ENCODE data around the gene SLC4A2.
A peak's percentile ranks its signal among the peaks of the same experiment; 100 is the strongest.

Gene SLC4A2

GRCh38 chr7:151062111-151062398 is 2.7 kb downstream of the SLC4A2 start:
- Histone ChIP-seq H3K9ac (ENCODE audit: low read depth in 1 of 2, low read length in 2 of 2) (no peak overlapping the region), H3K9me3 (ENCODE audit: control insufficient read depth in 1 of 2, low read length in 2 of 2) (no peaks in the 10 kb centered on the region), H3K27ac (ENCODE audit: low read depth, low read length) (no peak overlapping the region), H3K27me3 (ENCODE audit: control insufficient read depth in 1 of 2, insufficient read depth in 2 of 2, low read length in 2 of 2) (no peaks in the 10 kb centered on the region), H3K36me3 (ENCODE audit: control insufficient read depth in 1 of 2, insufficient read depth in 2 of 2, low read length in 2 of 2) (peaks cover 9 to 25% of the 10 kb centered on the region in 2 donors), H3K4me3 (ENCODE audit: low read depth in 1 of 2, low read length in 2 of 2) (no peak overlapping the region), H3K4me1 (ENCODE audit: control insufficient read depth in 1 of 2, insufficient read depth in 2 of 2, low read length in 2 of 2) (peaks cover 35 to 36% of the 10 kb centered on the region in 2 donors)

- Histone ChIP-seq H3K9ac (ENCODE audit: low read depth in 1 of 2, low read length in 2 of 2) (peak overlapping the region; percentile 30 to 59), H3K36me3 (ENCODE audit: control insufficient read depth in 1 of 2, insufficient read depth in 2 of 2, low read length in 2 of 2) (peaks cover 13 to 30% of the 10 kb centered on the region in 2 donors), H3K4me3 (ENCODE audit: low read depth in 1 of 2, low read length in 2 of 2) (peak overlapping the region; percentile 66 to 77), H3K9me3 (ENCODE audit: control insufficient read depth in 1 of 2, low read length in 2 of 2) (no peaks in the 10 kb centered on the region), H3K27me3 (ENCODE audit: control insufficient read depth in 1 of 2, insufficient read depth in 2 of 2, low read length in 2 of 2) (no peaks in the 10 kb centered on the region), H3K4me1 (ENCODE audit: control insufficient read depth in 1 of 2, insufficient read depth in 2 of 2, low read length in 2 of 2) (peaks cover 31% of the 10 kb centered on the region in 2 donors), H3K27ac (ENCODE audit: low read depth, low read length) (peak overlapping the region; percentile 44)
Measured at GRCh38 chr7:151062399-151063211, 3.2 kb downstream of the SLC4A2 start.

- Histone ChIP-seq H3K4me3 (ENCODE audit: low read depth in 1 of 2, low read length in 2 of 2) (peak overlapping the region in 1 of 2 donors; percentile 61), H3K36me3 (ENCODE audit: control insufficient read depth in 1 of 2, insufficient read depth in 2 of 2, low read length in 2 of 2) (peaks cover 19 to 36% of the 10 kb centered on the region in 2 donors), H3K27me3 (ENCODE audit: control insufficient read depth in 1 of 2, insufficient read depth in 2 of 2, low read length in 2 of 2) (no peaks in the 10 kb centered on the region), H3K4me1 (ENCODE audit: control insufficient read depth in 1 of 2, insufficient read depth in 2 of 2, low read length in 2 of 2) (peaks cover 30 to 31% of the 10 kb centered on the region in 2 donors), H3K27ac (ENCODE audit: low read depth, low read length) (no peak overlapping the region), H3K9ac (ENCODE audit: low read depth in 1 of 2, low read length in 2 of 2) (peak overlapping the region in 1 of 2 donors; percentile 48), H3K9me3 (ENCODE audit: control insufficient read depth in 1 of 2, low read length in 2 of 2) (no peaks in the 10 kb centered on the region)
Measured at GRCh38 chr7:151063212-151063561, 3.8 kb downstream of the SLC4A2 start.

- Histone ChIP-seq H3K4me1 (ENCODE audit: control insufficient read depth in 1 of 2, insufficient read depth in 2 of 2, low read length in 2 of 2) (peaks cover 20 to 21% of the 10 kb centered on the region in 2 donors), H3K27me3 (ENCODE audit: control insufficient read depth in 1 of 2, insufficient read depth in 2 of 2, low read length in 2 of 2) (no peaks in the 10 kb centered on the region), H3K27ac (ENCODE audit: low read depth, low read length) (no peak overlapping the region), H3K9ac (ENCODE audit: low read depth in 1 of 2, low read length in 2 of 2) (no peak overlapping the region), H3K36me3 (ENCODE audit: control insufficient read depth in 1 of 2, insufficient read depth in 2 of 2, low read length in 2 of 2) (peaks cover 24 to 44% of the 10 kb centered on the region in 2 donors), H3K9me3 (ENCODE audit: control insufficient read depth in 1 of 2, low read length in 2 of 2) (no peaks in the 10 kb centered on the region), H3K4me3 (ENCODE audit: low read depth in 1 of 2, low read length in 2 of 2) (no peak overlapping the region)
Measured at GRCh38 chr7:151064454-151064853, 5.1 kb downstream of the SLC4A2 start.

- H3K9ac ChIP-seq (ENCODE audit: low read depth in 1 of 2, low read length in 2 of 2), result no peak overlapping the region
- H3K9me3 ChIP-seq (ENCODE audit: control insufficient read depth in 1 of 2, low read length in 2 of 2), result no peaks in the 10 kb centered on the region
- peaks cover 19 to 21% of the 10 kb centered on the region in 2 donors for H3K4me1 ChIP-seq (ENCODE audit: control insufficient read depth in 1 of 2, insufficient read depth in 2 of 2, low read length in 2 of 2)
- no peak overlapping the region for H3K4me3 ChIP-seq (ENCODE audit: low read depth in 1 of 2, low read length in 2 of 2)
- H3K27me3 ChIP-seq (ENCODE audit: control insufficient read depth in 1 of 2, insufficient read depth in 2 of 2, low read length in 2 of 2), result no peaks in the 10 kb centered on the region
- no peak overlapping the region for H3K27ac ChIP-seq (ENCODE audit: low read depth, low read length)
- peaks cover 28 to 49% of the 10 kb centered on the region in 2 donors for H3K36me3 ChIP-seq (ENCODE audit: control insufficient read depth in 1 of 2, insufficient read depth in 2 of 2, low read length in 2 of 2)
Measured at GRCh38 chr7:151064993-151065392, 5.6 kb downstream of the SLC4A2 start.

- Histone ChIP-seq H3K9ac (ENCODE audit: low read depth in 1 of 2, low read length in 2 of 2) (no peak overlapping the region), H3K27me3 (ENCODE audit: control insufficient read depth in 1 of 2, insufficient read depth in 2 of 2, low read length in 2 of 2) (no peaks in the 10 kb centered on the region), H3K9me3 (ENCODE audit: control insufficient read depth in 1 of 2, low read length in 2 of 2) (no peaks in the 10 kb centered on the region), H3K4me1 (ENCODE audit: control insufficient read depth in 1 of 2, insufficient read depth in 2 of 2, low read length in 2 of 2) (peaks cover 13 to 17% of the 10 kb centered on the region in 2 donors), H3K4me3 (ENCODE audit: low read depth in 1 of 2, low read length in 2 of 2) (no peak overlapping the region), H3K27ac (ENCODE audit: low read depth, low read length) (no peak overlapping the region), H3K36me3 (ENCODE audit: control insufficient read depth in 1 of 2, insufficient read depth in 2 of 2, low read length in 2 of 2) (peaks cover 32 to 54% of the 10 kb centered on the region in 2 donors)
Measured at GRCh38 chr7:151065516-151065915, 6.1 kb downstream of the SLC4A2 start.

- Histone ChIP-seq H3K27me3 (ENCODE audit: control insufficient read depth in 1 of 2, insufficient read depth in 2 of 2, low read length in 2 of 2) (no peaks in the 10 kb centered on the region), H3K9ac (ENCODE audit: low read depth in 1 of 2, low read length in 2 of 2) (no peak overlapping the region), H3K4me3 (ENCODE audit: low read depth in 1 of 2, low read length in 2 of 2) (no peak overlapping the region), H3K36me3 (ENCODE audit: control insufficient read depth in 1 of 2, insufficient read depth in 2 of 2, low read length in 2 of 2) (peaks cover 34 to 63% of the 10 kb centered on the region in 2 donors), H3K4me1 (ENCODE audit: control insufficient read depth in 1 of 2, insufficient read depth in 2 of 2, low read length in 2 of 2) (peaks cover 4 to 8% of the 10 kb centered on the region in 2 donors), H3K9me3 (ENCODE audit: control insufficient read depth in 1 of 2, low read length in 2 of 2) (no peaks in the 10 kb centered on the region), H3K27ac (ENCODE audit: low read depth, low read length) (no peak overlapping the region)
Measured at GRCh38 chr7:151066273-151066974, 7.0 kb downstream of the SLC4A2 start.

- Histone ChIP-seq H3K9me3 (ENCODE audit: control insufficient read depth in 1 of 2, low read length in 2 of 2) (no peaks in the 10 kb centered on the region), H3K36me3 (ENCODE audit: control insufficient read depth in 1 of 2, insufficient read depth in 2 of 2, low read length in 2 of 2) (peaks cover 34 to 76% of the 10 kb centered on the region in 2 donors), H3K4me3 (ENCODE audit: low read depth in 1 of 2, low read length in 2 of 2) (no peak overlapping the region), H3K27me3 (ENCODE audit: control insufficient read depth in 1 of 2, insufficient read depth in 2 of 2, low read length in 2 of 2) (no peaks in the 10 kb centered on the region), H3K27ac (ENCODE audit: low read depth, low read length) (no peak overlapping the region), H3K4me1 (ENCODE audit: control insufficient read depth in 1 of 2, insufficient read depth in 2 of 2, low read length in 2 of 2) (no peaks in the 10 kb centered on the region), H3K9ac (ENCODE audit: low read depth in 1 of 2, low read length in 2 of 2) (no peak overlapping the region)
Measured at GRCh38 chr7:151068069-151068773, 8.8 kb downstream of the SLC4A2 start.

GRCh38 chr7:151069841-151070573 is 10.6 kb downstream of the SLC4A2 start:
- H3K9me3 ChIP-seq (ENCODE audit: control insufficient read depth in 1 of 2, low read length in 2 of 2), result no peaks in the 10 kb centered on the region
- no peaks in the 10 kb centered on the region for H3K27me3 ChIP-seq (ENCODE audit: control insufficient read depth in 1 of 2, insufficient read depth in 2 of 2, low read length in 2 of 2)
- H3K4me1 ChIP-seq (ENCODE audit: control insufficient read depth in 1 of 2, insufficient read depth in 2 of 2, low read length in 2 of 2), result no peaks in the 10 kb centered on the region
- no peak overlapping the region for H3K4me3 ChIP-seq (ENCODE audit: low read depth in 1 of 2, low read length in 2 of 2)
- H3K36me3 ChIP-seq (ENCODE audit: control insufficient read depth in 1 of 2, insufficient read depth in 2 of 2, low read length in 2 of 2), result peaks cover 37 to 84% of the 10 kb centered on the region in 2 donors
- no peak overlapping the region for H3K9ac ChIP-seq (ENCODE audit: low read depth in 1 of 2, low read length in 2 of 2)
- no peak overlapping the region for H3K27ac ChIP-seq (ENCODE audit: low read depth, low read length)

All from duodenal mucosa (tissue), 2 donors.